Natural killer cell (primary cell): ENCODE measurements around the gene SLC1A2. TPM values are rescaled to one million over a fixed set of nuclear protein-coding genes. Genes with fewer than 3 reads are reported as not detected.
A peak's percentile ranks its signal among the peaks of the same experiment; 100 is the strongest.

Experiments
- ATAC-seq, 3 donors: fragments of 150-1000 bp in 2 of 3; fragments of 200-7000 bp in 1 of 3; cut with Tn5 transposase; 1 replicate in 1 of 3; 2 replicates in 2 of 3; pipeline ENCODE4 v1.10.0; 2021; ENCODE audit warnings: mild to moderate bottlenecking in 2 of 3, moderate library complexity in 2 of 3
- DNase-seq, 2 donors: peaks; one replicate each; pipeline versions ENCODE4 v3.0.0 to v3.0.0-alpha.2; 2013 to 2021; ENCODE audit warnings: mixed read lengths in 1 of 2
- H3K27ac ChIP-seq: one replicate; pipeline ENCODE4 v1.5.1; 2013; ENCODE audit warnings: mild to moderate bottlenecking, low read length
- H3K27me3 ChIP-seq: one replicate; pipeline ENCODE4 v1.6.1; 2013; ENCODE audit warnings: low read length; ENCODE audit not compliant: control insufficient read depth, insufficient read depth
- H3K36me3 ChIP-seq: one replicate; pipeline ENCODE4 v1.6.1; 2013; ENCODE audit warnings: low read length; ENCODE audit not compliant: control insufficient read depth, insufficient read depth
- H3K4me1 ChIP-seq: one replicate; pipeline ENCODE4 v1.6.1; 2013; ENCODE audit warnings: low read length; ENCODE audit not compliant: control insufficient read depth, insufficient read depth
- H3K4me3 ChIP-seq: one replicate; pipeline ENCODE4 v1.5.1; 2013; ENCODE audit warnings: low read length
- H3K9me3 ChIP-seq: one replicate; pipeline ENCODE4 v1.6.1; 2013; ENCODE audit warnings: low read length; ENCODE audit not compliant: control insufficient read depth, insufficient read depth
- H3K27ac Mint-ChIP-seq, 2 donors: one replicate each; pipeline ENCODE4 v1.8.0; 2022; ENCODE audit warnings: mild to moderate bottlenecking in 2 of 2, mixed read lengths in 2 of 2, moderate library complexity in 1 of 2
- H3K27me3 Mint-ChIP-seq, 2 donors: one replicate each; pipeline ENCODE4 v1.8.0; 2022; ENCODE audit warnings: low read depth in 2 of 2, mixed read lengths in 2 of 2
- H3K36me3 Mint-ChIP-seq: one replicate; pipeline ENCODE4 v1.8.0; 2022; ENCODE audit warnings: mixed read lengths
- H3K4me1 Mint-ChIP-seq, 2 donors: one replicate each; pipeline ENCODE4 v1.8.0; 2022; ENCODE audit warnings: mixed read lengths in 2 of 2
- H3K4me3 Mint-ChIP-seq: one replicate; pipeline ENCODE4 v1.8.0; 2022; ENCODE audit warnings: mild to moderate bottlenecking, moderate library complexity, mixed read lengths
- H3K9me3 Mint-ChIP-seq, 2 donors: one replicate each; pipeline ENCODE4 v1.8.0; 2022; ENCODE audit warnings: mixed read lengths in 2 of 2
- CTCF ChIP-seq: fragments of 200-600 bp; IDR thresholded peaks from one replicate; pipeline ENCODE4 v1.8.0; 2022; ENCODE audit warnings: antibody characterized with exemption
- WGBS: methylation state at CpG from one replicate; pipeline ENCODE4 v1.1.7; 2013; ENCODE audit warnings: missing lambda C conversion rate; ENCODE audit not compliant: insufficient coverage; 5-methylcytosine and 5-hydroxymethylcytosine counted together
- intact Hi-C: fragments of 100-400 bp; cut with micrococcal nuclease; formaldehyde crosslinking; loops from one replicate; pipeline ENCODE4 v1.14.2; 2022
- total RNA-seq, 4 donors: library from RNA; stranded (reverse); fragments of 120-200 nt in 1 of 4; gene quantifications; one replicate each; pipeline versions ENCODE4 v1.2.3 to v1.2.4, GENCODE V29; 2013 to 2022

The SLC1A2 gene
- total RNA-seq, 3 donors from 2014 or later (not counting 1 experiment from before 2014, with no cell fraction given): 0.02 TPM; not detected in 2

GRCh38 chr11:35317253-35317652 is 102.1 kb downstream of the SLC1A2 start:
- H3K27me3 ChIP-seq: no peaks in the 10 kb centered on the region
- 75% methylated on average over 7 of the region's 7 CpGs for WGBS

GRCh38 chr11:35316161-35316560 is 103.2 kb downstream of the SLC1A2 start:
- Mint-ChIP-seq H3K4me3 (no peak overlapping the region), H3K4me1 (no peaks in the 10 kb centered on the region), H3K9me3 (no peaks in the 10 kb centered on the region), H3K36me3 (no peaks in the 10 kb centered on the region), H3K27ac (no peak overlapping the region), H3K27me3 (peaks cover 0 to 5% of the 10 kb centered on the region in 2 donors)
- Histone ChIP-seq H3K27ac (no peak overlapping the region), H3K27me3 (no peaks in the 10 kb centered on the region), H3K36me3 (no peaks in the 10 kb centered on the region), H3K4me3 (no peak overlapping the region), H3K9me3 (no peaks in the 10 kb centered on the region), H3K4me1 (peaks cover 4% of the 10 kb centered on the region)
- WGBS: 91% methylated on average over 2 of the region's 2 CpGs
- ATAC-seq (no peak), DNase-seq (no peak)
- TF ChIP-seq CTCF: no peak
- intact Hi-C loops: no loop called here

More at GRCh38 chr11:35317253-35317652, 102.1 kb downstream of the SLC1A2 start:
- no peak for ATAC-seq
- no peak for TF ChIP-seq CTCF
- Mint-ChIP-seq H3K27ac (no peak overlapping the region), H3K4me3 (no peak overlapping the region), H3K9me3 (no peaks in the 10 kb centered on the region), H3K27me3 (peaks cover 5% of the 10 kb centered on the region in 2 donors), H3K4me1 (no peaks in the 10 kb centered on the region), H3K36me3 (no peaks in the 10 kb centered on the region)
- no peak for DNase-seq
- Histone ChIP-seq H3K36me3 (no peaks in the 10 kb centered on the region), H3K4me1 (peaks cover 4% of the 10 kb centered on the region), H3K27ac (no peak overlapping the region), H3K4me3 (no peak overlapping the region), H3K9me3 (no peaks in the 10 kb centered on the region)
- intact Hi-C loops: no loop called here

- Histone ChIP-seq H3K4me3 (no peak overlapping the region), H3K9me3 (no peaks in the 10 kb centered on the region), H3K4me1 (peaks cover 4% of the 10 kb centered on the region), H3K27ac (peak overlapping the region; percentile 76), H3K36me3 (no peaks in the 10 kb centered on the region), H3K27me3 (no peaks in the 10 kb centered on the region)
- H3K36me3 Mint-ChIP-seq: no peaks in the 10 kb centered on the region
- no peak overlapping the region for H3K27ac Mint-ChIP-seq
- intact Hi-C loops: no loop called here
- WGBS: 91% methylated on average over 1 of the region's 1 CpG
- DNase-seq (no peak), ATAC-seq (no peak)
- H3K27me3 Mint-ChIP-seq: no peaks in the 10 kb centered on the region
- H3K4me1 Mint-ChIP-seq: no peaks in the 10 kb centered on the region
- H3K4me3 Mint-ChIP-seq: no peak overlapping the region
- TF ChIP-seq CTCF: no peak
- no peaks in the 10 kb centered on the region for H3K9me3 Mint-ChIP-seq
These were observed 105.6 kb downstream of the SLC1A2 start for GRCh38 chr11:35313760-35314153.

GRCh38 chr11:35313066-35313759 is 106.1 kb downstream of the SLC1A2 start:
- 61% methylated on average over 6 of the region's 7 CpGs for WGBS
- H3K27ac Mint-ChIP-seq: no peak overlapping the region
- H3K27me3 Mint-ChIP-seq: no peaks in the 10 kb centered on the region
- Histone ChIP-seq H3K4me1 (peaks cover 4% of the 10 kb centered on the region), H3K9me3 (no peaks in the 10 kb centered on the region), H3K4me3 (no peak overlapping the region), H3K27me3 (no peaks in the 10 kb centered on the region), H3K36me3 (no peaks in the 10 kb centered on the region), H3K27ac (peak overlapping the region; percentile 76)
- no peak overlapping the region for H3K4me3 Mint-ChIP-seq
- no peaks in the 10 kb centered on the region for H3K36me3 Mint-ChIP-seq
- H3K9me3 Mint-ChIP-seq: no peaks in the 10 kb centered on the region
- intact Hi-C loops: no loop called here
- no peaks in the 10 kb centered on the region for H3K4me1 Mint-ChIP-seq
- TF ChIP-seq CTCF: no peak
- no peak for DNase-seq
- ATAC-seq: no peak
